GM18907 (cell line): ENCODE measurements around the gene SLIT3.

Source experiments
- ATAC-seq: cut with Tn5 transposase; IDR thresholded peaks from one replicate; pipeline ENCODE4 v1.9.1; 2021; ENCODE audit warnings: mild to moderate bottlenecking, moderate library complexity; ENCODE audit not compliant: unreplicated experiment

The SLIT3 gene

DNA sequence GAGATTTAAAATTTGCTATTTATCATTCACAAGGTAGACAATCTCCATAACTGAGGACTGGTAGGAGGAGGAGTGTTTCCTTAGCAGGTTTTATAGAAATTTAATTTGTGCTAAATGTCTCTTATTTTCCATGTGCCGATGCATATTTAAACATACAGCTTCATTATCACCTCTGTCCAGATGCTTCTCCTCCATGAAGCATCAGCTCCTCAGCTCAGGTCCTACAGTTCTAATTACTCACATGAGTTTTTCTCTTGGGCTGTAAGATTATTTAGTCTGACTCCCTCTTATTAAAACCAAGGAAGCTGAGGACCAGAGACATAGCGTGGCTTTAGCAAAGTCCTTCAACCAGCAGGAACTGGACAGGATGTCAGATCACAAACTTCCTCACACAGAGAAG is 421.6 kb downstream of the SLIT3 start:
- no peak for ATAC-seq

DNA sequence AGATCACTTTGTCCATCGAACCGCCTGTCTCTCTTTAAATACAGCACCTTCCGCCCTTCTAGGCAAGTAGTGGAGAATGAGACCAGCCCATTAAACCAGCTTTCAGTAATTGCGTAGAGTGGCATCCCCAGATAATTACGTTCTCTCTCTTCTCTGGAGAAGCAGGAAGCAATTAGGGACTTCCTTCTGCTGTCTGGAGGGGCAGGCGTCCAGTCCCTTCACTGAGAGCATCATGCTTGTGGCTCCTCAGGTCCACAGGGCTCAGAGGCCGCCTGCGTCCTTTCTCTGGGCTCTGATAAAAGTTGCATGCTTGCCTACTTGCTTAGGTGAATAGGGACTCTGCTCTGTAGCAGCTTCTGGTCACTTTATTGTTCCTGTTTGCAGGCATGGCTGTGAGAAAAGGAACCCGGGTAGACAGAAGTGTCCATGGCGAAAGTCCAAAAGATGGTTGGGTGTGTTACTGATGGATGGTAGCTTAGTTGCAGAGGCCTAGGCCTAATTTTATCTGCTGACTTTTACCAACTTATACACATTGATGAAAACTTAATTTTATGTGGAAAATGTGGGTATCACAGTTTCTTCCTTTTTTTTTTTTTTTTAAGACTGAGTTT is 422.7 kb downstream of the SLIT3 start:
- ATAC-seq, result no peak

DNA sequence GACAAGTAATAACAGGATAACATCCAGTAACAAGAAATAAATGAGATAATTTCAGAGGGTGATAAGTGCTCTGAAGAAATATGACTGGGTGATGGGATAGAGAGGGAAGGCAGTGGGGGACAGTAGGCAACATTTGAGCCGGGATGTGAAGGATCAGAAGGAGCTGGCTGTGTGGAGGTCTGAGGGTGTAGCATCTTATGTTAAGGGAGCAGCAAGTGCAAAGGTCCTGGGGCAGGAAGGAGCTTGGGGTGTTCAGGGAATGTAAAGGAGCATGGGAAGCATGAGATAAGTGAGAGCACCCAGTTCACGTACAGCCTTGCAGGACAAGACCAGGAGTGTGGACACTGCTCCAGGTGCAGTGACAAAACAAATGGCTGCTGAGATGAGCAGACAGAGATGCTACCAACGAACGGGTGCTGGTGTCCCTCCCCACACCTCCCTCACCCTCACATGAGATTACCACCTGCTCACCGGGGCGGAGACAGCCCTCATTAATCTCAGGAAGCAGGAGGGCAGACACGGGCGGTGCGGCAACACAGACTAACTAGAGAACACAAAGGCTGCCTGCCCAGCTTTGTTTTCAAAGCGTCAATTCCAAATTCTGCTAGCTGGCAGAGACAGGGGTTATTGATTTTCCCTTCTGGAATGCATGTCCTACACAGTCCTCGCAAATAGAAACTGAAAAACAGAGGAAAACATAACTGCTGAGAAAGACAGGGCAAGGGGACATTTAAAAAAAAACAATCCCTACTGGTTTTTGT is 423.6 kb downstream of the SLIT3 start:
- no peak for ATAC-seq

DNA sequence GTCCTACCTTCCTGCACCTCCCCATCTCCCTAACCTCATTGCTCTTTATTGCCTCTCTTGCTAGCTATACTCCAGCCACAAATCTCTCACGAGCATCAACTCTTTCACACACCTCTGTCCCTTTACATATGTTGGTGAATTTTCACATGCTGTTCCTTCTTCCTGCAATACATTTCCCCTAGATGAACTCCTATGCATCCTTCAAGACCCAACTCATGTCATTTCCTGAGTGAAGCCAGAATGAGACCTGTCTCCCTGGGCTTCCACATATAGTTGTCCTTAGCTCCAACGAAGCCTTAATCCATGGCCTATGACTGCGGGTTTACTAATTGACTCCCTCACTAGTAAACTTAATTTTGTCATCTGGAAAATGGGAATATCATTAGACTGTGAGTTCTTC is 424.5 kb downstream of the SLIT3 start:
- ATAC-seq, result no peak

DNA sequence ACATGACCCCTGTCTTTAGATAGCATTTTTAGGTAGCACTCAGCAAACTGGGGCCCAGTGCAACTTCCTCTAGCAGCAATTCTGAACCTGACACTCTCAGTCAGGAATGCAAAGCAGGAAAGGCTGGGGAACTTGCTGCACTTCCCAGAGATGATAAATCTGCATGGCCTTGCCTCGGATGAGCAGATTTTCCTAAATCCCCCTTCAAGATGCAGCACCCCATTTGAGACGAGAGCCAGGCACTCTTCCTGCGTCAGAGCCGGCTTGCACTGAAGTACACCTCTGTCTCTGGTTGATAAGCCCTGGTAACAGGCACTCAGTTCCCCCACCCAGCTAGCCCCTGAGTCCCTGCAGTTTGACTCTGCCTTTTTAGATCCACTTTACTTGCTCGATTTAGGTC is 425.1 kb downstream of the SLIT3 start:
- no peak for ATAC-seq

DNA sequence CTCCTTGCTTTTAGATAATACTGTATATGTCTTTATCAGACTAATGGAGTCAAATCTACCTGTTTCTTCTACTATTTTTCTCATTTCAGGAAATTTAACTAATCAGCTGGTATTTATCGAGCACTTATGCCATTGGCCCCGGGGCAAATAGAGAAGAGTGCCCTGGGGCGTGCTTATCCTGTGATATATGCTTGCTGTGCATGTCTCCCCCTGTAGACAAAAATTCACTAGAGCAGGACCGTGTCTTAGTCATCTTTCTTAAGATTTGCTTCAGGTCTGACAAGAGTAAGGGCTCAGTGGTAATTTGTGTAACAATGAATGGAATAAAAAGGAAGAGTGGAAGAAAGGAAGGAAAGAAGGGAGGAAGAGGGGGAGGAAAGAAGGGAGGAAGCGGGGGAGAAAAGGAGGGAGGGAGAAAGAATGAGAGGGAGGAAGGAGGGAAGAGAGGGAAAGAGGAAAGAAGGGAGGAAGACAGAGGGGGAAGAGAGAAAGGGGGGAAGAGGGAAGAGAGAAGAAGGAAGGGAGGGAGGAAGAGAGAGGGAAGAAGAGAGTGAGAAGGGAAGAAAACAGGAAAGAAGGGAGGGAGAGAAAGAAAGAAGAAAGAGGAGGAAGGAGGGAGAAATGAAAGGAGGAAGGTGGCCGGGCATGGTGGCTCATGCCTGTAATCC is 426.1 kb downstream of the SLIT3 start:
- ATAC-seq, result no peak

DNA sequence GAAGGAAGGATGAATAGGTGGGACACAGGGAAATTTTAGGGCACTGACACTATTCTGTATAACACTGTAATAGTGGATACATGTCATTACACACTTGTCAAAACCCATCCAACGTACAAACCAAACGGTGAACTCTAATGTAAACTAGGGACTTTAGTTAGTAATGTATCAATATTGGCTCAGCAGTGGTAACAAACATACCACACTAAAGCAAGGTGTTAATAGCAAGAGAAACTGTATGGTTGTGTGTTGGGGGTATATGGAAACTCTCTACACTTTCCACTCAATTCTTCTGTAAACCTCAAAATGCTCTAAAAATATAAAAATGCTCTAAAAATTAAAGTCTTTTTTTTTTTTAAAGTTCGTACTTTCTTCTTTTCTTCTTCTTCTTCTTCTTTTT is 428.7 kb downstream of the SLIT3 start:
- ATAC-seq, result no peak

DNA sequence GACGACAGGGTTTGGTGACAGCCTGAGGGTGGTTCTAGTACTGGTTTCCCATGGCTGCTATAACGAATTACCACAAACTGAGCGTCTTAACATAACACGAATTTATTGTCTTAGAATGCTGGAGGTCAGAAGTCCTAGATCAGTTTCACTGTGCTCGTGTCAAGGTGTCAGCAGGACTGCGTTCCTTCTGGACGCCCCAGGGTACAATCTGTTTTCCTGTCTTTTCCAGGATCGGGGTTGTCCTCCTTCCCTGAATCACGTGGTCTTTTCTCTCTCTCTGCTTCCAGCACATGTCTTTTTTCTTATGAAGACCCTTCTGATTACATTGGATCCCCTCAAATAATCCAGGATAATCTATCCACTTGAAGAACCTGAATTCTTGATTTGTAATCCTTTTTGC is 430.0 kb downstream of the SLIT3 start:
- ATAC-seq, result no peak

DNA sequence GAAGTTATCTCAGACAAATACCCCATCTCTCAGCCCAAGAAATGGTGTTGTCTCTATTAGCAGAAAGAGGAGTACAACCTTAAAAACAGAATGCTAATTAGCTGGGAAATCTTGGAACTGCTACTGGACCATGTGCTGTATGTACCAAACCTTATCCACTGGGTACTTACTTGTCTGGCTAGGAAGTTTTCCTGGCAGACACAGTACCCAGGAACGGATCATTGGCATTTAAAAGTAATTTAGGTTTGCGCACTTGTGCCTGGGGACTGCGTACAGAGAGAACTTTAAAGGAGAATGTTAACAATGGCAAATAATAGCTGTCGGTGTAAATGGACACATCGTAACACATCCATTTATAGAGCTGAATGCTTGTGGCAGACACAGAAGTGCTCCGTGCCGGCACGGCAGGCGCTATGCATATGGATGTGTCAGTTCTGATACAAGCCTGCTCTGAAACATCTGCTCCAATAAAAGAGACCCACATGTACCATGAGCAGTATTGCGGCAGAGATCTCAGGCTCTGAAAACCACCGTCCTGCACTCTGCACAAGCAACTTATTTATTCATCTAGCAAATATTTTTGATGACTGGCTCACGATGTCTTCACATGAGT is 431.2 kb downstream of the SLIT3 start:
- no peak for ATAC-seq

DNA sequence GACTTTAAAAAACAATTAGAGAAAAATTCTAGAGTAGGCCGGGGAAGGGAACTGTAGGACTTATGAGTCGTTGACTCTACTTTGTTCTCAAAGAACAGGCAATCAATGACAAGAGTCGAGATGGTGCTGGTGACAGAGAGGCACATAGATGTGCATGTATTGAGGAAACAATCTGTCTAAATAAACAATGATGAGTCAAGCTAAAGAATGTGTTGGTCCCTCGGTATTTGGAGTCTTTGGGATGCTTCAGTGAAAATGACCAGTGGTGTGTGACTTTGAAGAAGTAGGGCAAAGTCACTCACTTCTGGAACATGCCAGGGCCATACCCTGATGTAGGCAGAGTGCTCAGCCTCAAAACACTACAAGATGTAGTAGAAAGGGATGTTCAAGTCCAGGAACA is 433.7 kb downstream of the SLIT3 start:
- no peak for ATAC-seq

DNA sequence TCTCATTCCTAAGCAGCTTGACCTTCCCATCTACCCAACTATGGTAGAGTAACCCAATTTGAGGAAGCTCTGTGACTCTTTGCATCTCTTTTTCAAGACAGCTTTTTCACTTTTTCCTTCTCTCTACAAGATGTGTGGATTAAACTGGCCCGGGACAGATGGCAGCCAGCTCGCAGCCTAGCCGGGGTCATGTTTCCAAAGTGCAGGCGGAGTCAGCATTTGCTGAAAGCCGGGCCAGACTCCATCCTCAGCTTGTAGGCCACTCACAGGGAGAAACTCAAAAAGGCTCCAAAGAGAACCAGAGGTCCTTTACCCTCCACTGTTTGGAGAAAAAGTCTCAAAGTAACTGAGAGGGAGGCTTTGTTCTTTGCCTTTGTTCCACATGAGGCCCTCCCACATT is 435.0 kb downstream of the SLIT3 start:
- no peak for ATAC-seq

DNA sequence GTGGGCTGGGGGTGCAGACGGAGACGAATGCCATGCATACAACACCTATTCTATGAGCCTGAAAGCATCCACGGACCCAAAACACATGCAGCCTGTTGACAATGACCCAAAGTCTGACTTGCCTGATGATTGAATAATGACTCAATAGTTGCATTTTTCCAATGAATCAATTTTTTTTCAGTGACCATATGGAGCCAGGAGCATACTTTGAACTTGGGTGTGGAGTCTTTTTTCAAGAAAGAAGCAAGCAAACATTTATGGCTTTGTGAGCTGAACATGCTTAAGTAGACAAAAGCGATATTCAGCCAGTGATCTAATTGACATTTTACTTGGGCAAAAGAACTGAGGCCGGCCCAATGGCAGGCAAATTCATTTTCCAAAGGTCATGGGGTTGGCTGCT is 437.9 kb downstream of the SLIT3 start:
- no peak for ATAC-seq

DNA sequence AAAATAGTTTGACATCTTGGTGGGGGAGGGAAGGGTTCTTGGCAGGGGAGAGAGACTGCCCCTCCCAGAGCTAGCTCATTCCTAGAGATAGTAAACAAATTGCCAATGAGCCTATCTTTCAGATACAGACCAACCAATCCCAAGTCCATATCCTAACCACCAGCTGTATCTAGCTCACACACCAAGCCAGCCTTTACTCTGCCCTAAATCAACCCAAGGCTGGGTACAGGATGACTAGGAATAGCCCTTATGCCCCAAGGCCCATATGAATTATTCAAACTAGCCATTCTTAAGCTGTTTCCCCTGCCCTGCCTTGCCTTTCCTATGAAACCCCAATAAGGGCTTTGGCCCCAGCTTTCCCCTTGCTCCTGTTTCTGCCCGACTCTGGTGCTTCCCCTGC is 440.4 kb downstream of the SLIT3 start:
- no peak for ATAC-seq

DNA sequence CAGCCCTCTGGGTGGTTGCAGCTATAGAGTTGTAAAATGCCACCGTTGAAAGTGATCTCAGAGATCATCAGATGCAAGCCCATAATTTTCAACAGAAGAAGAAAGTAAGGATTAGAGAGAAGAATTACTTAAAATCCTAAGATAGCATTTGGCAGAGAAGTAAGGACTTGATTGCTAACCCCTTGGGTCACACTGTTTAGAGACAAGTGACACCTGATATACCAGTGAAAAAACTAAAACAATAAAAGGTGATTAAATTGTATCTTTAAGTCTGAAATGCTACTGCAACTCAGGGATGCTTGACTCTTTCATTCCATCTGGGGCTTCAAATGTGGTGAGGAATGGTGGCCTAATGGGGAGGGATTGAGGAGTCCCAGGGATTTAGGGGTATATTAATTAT is 440.9 kb downstream of the SLIT3 start:
- ATAC-seq, result no peak

DNA sequence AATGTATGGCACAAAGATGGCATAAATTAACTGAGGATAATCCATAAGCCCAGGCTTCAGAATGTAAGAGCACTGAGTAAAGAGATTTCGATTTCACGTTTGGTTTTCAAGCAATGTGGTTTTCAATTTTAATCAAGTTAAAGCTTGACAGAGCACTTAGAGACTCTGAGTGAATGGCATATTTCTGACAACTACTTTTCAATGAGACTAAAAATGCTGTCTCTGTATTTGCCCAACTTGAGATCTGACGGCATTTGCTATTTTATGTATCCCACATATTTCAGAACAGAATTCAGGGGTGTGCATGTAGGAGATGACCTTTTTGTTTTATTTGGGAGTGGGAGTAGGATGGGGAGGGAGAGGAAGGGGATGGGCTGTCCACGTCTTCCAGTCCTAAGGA is 441.5 kb downstream of the SLIT3 start:
- no peak for ATAC-seq

DNA sequence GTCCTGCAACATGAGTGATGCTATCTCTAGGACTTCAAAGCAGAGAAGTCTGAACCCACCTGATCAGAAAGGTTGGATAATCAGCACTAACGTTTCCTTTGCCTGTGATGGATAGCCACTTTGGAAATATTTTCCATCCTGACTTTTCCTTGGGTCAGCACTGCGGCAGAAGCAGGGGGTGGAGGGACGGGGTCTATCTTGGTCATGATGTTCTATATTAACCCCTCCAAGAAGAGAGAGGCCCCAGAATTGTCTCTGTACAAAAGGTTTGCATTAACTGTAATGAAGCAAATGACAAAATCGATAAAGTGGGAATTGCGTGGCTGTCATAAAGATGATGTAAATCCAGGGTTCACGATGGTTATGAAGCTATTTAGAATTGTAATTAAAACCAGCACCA is 441.9 kb downstream of the SLIT3 start:
- ATAC-seq, result no peak

DNA sequence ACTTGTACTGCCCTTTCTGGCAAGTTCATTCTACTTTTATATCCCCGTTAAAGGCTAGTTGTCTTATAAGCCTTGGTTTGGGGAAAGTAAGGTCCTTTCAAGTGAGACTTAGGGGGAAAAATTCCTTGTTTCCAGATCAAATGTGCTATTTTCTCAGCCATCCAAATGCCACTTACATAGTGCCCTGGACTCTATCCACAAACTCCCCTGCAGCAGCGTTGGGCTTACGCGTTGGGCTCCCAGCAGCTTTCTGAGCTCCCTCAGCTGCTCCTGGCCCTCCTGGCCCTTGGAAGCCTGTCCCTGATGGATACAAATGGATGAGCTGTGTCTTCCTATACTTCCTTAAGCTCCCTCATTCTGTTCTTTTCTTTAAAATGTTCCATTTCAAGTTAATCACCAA is 442.6 kb downstream of the SLIT3 start:
- ATAC-seq, result no peak

DNA sequence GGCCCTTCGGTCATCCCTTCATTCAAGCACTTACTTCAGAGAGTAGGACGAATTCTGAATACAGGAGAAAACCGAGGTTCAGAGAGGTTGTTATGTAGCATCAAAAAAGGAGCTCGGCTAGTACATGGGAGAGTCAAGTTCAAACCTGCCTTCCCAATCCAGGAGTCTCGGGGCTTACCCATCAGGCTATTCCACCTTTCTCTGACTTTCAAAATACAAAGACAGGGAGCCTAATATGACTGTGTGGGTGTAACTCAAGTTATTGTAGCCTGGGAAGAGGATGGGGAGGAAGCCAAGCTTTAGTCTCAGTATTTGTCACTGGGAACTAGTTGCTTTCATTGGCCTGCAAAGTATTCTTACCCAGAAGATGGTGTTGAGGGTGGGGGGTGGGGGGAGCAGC is 447.0 kb downstream of the SLIT3 start:
- no peak for ATAC-seq

DNA sequence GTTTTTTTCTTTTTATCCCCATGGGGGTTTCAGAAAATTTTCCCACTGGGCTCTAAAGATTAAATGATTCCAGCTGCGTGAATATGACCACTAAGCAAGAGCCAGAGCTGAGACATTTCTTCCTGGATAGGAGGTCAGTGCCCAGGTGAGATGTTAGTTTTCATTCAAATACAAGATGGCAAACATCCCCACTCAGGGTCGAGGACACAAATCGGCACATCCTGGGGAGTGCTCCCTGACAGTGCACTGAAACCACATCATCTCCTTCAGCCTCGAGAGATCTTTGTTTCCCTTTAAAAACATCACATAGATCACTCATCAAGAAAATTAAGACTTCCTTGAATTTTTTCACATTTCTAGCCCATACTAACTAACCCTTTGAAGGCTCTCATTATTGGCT is 448.6 kb downstream of the SLIT3 start:
- ATAC-seq, result peak; percentile 38

DNA sequence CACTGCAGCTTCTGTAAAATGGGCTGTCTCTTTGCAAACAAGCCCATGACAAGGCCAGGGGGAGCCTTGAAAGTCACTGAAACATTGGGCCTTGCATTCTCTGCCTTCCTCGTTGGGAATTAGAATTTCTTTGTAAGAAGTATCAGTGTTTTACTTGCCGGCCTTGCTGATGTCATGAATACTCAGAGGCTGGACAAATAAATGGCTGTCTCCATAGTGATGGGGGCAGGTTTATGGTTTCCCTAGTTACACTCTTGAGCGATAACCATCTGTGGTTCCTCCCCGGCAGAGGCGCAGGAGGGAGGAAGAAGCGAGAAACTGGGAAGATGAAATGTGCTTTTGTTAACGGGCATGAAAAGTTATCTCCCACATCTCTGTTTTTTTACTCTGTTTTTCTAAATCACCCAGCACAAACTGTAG is 449.0 kb downstream of the SLIT3 start:
- peak; percentile 96 for ATAC-seq

DNA sequence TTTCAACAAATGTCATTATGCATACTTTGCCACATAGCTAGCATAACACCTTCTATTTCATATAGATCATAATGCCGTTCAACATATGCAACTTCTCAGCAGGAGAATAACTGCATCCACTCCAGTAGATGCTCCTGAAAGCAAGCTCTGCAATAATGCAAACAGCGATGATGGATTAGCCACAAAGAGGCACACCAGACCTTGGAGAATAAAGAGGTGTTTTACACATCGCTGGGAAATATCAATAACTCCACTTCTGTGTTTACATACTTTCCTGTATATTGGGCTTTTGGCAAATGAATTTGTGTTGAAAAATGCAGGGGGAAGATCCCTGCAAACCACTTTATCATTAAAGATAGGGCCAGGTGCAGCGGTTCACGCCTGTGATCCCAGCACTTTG is 450.3 kb downstream of the SLIT3 start:
- ATAC-seq, result no peak

DNA sequence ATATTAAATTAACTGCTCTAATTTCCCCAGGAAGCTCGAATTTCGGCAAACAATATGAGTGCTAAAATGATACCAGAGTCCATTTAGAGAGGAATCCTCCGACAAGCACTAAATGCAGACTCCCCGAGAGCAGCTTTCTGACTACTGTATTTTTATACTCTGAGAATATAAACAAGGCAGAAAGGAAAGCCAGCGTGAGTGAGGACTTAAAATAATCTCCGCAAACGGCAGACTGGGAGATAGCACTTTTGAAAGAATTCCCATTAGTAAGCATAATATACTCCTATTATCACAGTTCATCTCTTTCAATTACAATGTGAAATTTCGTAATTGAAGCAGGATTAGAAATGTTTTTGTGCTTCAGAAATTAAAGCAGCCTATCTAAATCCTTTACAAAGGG is 452.4 kb downstream of the SLIT3 start:
- no peak for ATAC-seq
